HG02798 (cell line): ENCODE data around the gene SERTAD2.

Experiments
- ATAC-seq: cut with Tn5 transposase; IDR thresholded peaks from one replicate; pipeline ENCODE4 v1.9.1; 2021; ENCODE audit warnings: mild to moderate bottlenecking; ENCODE audit not compliant: unreplicated experiment, poor library complexity

Gene SERTAD2

DNA sequence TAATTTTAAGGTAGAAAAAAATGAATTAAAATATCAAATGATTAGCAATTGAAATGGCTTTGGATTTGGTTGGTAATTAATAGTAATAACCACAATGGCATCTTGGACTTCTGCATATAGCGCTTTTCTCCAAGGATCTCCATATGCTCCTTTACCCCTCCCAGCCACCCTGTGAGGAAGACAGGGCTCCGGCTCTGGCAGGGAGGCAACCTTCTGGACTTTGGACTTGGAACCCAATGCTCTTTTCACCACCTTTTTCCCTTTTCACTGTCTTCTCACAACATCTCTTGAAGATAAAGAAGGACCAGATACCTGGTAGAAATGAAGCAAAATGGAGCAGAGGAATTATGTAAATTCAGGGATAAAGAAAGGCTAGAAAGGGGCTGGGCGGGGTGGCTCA is 23.8 kb upstream of the SERTAD2 start:
- ATAC-seq = no peak

DNA sequence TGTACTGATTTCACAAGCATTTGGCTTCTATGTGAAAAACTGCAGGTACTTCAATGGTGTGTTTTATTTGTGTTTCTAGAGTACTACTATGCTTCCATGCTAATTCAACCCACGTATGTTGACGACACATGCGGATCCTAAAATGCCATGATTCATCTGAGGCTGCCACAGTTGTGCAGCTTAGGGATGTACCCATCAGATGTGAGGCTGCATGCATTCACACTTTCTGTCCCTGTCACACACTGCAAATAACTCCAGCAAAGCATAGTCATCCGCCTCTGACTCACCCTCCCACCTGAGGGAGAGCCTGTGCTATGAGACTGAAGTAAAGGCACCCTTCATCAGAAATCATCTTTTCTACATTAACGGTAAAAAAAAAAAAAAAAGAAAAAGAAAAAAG is 22.1 kb upstream of the SERTAD2 start:
- ATAC-seq = peak; percentile 75

DNA sequence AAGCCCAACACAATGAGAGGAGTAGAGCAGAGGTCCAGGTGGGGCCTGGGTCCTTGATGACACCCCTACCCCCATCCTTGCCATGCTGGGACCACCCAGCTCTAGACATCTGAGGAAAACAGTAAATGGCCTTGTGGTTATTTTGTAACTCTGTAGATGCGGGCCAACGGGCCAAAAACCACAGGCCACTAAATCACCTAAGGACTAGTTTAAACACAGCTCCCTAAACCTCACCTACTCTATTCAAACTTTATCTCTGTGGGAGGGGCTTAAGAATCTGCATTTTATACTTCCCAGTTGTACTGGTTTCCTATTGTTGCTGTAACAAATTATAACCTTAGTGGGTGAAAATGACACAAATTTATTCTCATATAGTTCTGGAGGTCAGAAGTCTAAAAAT is 19.0 kb upstream of the SERTAD2 start:
- ATAC-seq = no peak

DNA sequence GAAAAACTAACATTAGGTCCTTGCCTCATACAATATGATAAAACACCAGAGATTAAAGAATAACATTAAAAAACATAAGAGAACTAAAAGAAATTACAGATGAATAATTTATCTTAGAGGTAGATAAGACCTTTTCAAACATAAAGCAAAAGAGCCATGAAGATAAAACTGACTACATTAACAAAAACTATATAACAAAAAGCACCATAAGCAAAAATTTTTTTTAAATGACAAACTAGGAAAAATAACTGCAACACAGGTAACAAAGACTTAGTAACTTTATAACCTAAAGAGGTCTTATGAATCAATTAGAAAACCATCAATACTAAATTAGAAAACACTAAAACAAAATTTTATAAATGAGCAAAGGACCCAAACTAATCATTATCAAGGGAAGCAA is 16.3 kb upstream of the SERTAD2 start:
- ATAC-seq = no peak

DNA sequence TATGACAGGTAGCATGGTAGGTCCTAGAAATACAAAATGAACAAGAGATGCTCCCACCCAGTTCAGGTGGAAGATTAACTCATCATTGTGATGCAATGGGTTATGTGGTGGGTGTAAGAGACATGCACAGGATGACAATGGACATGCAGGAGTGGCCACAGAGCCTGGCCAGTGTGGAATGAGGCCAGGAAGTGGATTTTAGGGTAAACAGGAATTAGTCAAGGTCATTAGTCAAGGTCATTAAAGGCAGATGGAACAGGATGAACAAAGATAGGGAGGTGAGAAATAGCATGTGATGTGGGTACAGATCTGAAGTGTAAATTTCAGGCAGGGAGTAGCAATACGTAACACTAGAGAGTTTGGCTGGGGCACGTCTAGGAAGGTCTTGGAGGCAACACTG is 15.6 kb upstream of the SERTAD2 start:
- ATAC-seq = no peak

DNA sequence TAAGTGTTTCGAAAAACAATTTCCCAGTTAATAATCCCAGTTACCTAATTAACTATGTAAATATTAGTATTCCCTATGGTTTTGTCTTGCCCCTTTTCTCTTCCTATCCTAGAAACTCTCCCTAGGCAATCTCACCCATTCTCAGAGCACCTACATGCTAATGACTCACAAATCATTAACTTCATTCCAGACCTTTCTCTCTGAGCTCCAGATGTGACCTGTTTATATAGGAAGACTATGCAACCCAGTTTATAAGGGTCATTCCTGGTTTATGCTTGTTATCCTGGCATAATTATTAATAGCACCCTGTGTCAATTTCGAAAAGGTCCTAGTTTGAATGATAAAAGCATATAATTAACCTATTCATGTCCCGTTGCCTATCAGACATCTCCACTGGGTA is 14.8 kb upstream of the SERTAD2 start:
- ATAC-seq = no peak

DNA sequence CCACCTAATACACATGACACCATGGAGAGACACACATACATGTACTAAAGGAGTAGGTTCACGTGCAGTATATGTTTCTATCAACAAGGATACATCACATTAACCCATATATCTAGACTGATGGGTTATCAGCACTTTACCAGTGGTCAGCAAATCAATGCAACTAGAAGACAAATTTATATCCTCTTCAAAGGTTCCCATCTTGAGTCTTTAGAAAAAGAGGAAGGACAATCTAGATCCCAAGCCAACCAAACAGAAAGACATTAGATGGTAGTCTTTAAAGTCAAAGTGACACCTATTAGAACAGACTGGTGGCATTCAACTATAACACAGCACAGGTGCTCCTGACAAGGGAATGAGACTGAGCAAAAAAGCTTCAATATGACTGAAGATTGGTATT is 13.8 kb upstream of the SERTAD2 start:
- ATAC-seq = no peak

DNA sequence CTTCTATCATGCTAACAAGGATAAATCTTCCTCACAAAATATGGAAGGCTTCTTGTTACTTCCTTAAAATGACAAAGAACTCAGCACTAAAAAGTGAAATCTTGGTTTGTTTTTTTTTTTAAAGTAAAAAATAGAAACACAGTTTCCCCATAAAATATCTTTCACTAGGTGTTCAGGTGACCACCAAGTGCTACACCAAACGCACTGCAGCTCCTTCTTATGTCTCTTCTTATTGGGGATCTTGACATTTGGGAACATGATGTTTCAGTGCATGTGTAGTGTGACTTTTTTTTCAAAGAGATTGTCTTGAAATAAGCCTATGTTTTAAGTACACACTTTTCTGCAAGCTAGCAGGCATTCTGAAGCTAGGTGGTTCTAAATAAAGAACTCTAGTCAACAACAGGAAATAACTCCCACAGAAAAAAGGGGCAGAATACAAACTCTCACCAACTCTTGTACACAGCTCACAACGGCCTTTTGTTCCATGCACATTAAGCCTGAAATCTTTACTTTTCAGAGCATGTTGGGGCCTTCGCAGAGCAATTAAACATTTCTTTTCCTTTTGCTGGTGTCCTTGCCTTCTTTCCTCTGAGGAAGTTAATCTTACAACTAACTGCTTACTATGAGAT is 13.2 kb upstream of the SERTAD2 start:
- ATAC-seq = peak; percentile 70

DNA sequence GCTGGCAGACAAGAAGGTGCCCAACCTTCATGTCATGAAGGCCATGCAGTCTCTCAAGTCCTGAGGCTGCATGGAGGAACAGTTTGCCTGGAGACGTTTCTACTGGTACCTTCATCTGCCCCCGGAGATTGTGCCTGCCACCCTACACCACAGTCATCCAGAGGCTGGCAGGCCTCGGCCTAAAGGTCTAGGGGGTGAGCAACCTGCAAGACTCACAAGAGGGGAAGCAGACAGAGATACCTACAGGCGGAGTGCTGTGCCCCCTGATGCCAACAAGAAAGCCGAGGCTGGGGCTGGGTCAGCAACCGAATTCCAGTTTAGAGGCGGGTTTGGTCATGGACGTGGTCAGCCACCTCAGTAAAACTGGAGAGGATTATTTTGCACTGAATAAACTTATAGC is 12.0 kb upstream of the SERTAD2 start:
- ATAC-seq = no peak

DNA sequence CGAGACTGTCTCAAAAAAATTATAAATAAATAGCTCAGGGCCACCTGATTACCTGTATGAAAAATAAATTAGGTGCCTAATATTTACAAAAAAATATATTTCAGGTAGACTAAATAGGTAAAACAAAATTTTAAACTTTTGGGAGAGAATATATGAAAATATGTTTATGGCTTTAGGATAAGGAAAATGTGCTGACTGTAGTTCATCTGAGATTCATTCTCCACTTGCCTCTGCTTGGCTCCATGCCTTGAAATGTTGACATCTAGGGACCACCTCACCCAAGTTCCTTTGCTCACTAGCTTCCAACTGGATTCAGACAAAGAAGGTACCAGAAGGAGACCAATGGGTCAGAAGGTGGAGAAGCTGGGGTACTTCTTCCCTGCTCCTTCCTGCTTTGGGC is 9.7 kb upstream of the SERTAD2 start:
- ATAC-seq = no peak

DNA sequence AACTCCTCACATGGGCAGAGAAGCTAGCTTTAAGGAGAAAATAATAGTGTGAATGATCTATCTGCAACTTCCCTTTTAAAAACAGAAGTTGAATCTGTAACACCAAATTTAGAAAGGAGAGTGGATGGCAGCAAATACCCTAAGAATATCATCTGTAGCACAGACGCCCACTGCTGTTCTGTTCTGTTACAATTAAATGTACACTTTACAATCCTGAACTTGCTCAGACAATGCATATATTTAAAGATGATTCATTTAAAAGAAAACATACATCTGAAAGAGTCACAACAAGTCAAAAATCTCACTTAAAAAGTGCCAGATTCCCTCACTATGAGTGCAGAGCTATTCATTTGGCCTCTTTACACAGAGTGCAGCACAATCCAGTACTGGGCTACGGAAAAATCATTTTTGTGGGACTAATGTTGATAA is 8.0 kb upstream of the SERTAD2 start:
- ATAC-seq = peak; percentile 39

DNA sequence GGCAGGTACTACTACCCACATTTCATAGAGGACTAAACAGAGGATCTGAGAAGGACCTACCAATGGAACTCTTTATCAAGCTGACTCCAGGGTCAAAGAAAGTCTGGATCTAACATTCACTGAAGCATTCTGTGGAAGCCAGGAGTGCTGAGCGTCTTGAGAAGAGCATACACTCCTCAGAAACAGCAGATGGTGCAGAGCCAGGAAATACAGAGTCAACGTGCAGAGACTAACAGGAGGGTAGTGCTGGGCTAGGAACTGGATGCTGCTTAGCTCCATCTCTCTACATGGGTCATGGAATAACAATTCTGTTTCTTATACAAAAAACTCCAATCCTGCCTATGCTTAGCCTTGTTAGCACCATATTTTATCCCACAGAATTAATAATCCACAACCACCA is 5.5 kb upstream of the SERTAD2 start:
- ATAC-seq = no peak

DNA sequence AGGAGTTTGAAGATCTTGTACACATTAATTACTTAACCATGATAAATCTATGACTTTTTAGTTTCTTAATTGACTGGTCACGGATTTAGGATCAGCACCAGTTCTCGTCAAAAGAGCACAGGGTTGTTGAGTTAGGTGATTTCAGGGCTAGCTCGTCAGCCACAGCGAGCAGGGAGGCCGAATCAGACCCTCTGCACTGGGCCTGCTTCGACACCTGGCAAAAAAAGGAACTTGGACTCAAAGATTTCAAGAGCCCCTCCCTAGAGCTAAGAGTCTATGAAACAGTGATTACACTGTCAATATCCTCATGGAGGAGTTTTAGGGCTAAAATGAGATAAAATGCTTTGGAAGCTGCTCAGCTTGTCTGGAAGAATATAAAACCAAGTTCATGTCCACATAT is 4.6 kb upstream of the SERTAD2 start:
- no peak for ATAC-seq

DNA sequence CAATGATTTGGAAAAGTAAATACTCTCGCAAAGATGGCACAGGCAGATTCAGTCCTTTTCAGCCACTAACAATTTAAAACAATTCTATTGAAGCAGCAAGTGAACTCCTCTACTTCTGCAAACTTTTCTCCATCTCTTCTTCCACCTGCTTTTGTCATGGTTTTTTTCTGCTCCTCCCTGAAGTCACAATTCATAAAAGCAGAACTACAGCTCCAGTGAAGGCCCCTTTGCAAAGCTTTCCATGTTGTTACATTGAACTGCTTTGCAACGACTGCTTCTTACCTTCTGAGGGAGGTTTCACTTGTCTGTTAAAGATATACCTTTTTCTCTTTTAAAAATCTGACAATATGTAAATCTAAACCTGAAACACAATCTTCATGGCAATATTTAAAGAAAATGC is 3.7 kb upstream of the SERTAD2 start:
- ATAC-seq = no peak

DNA sequence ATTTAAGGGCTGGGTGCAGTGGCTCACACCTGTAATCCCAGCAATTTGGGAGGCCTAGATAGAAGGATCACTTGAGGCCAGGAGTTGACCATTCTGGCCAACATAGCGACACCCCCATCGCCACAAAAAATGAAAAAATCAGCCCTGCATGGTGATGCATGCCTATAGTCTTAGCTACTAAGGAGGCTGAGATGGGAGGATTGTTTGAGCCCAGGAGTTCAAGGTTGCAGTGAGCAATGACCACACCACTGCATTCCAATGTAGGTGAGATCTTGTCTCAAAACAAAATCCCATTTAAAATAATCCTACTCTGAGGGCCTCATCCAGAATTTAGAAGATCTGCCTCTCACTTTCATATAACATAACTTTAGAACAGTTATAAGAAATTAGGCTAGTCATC is 2.7 kb upstream of the SERTAD2 start:
- ATAC-seq = no peak

DNA sequence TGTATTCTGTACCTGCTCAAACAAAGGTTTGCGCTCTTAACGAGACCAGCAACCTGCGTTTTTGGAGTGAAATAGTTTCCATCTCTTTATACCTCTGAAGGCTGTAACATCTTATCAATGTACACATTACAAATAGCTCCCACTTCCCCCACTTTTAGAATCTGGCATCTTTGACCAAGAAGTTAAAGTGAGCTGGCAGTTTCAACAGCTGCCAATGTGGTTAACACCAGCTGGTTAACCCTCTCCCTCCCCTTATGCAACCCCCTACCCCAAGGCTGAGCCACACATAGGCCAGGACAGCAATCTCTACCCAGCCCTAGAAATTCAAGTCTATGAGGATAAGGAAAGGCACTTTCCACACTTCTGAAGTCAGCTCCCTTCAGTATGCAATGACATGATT is 2.2 kb upstream of the SERTAD2 start:
- no peak for ATAC-seq

DNA sequence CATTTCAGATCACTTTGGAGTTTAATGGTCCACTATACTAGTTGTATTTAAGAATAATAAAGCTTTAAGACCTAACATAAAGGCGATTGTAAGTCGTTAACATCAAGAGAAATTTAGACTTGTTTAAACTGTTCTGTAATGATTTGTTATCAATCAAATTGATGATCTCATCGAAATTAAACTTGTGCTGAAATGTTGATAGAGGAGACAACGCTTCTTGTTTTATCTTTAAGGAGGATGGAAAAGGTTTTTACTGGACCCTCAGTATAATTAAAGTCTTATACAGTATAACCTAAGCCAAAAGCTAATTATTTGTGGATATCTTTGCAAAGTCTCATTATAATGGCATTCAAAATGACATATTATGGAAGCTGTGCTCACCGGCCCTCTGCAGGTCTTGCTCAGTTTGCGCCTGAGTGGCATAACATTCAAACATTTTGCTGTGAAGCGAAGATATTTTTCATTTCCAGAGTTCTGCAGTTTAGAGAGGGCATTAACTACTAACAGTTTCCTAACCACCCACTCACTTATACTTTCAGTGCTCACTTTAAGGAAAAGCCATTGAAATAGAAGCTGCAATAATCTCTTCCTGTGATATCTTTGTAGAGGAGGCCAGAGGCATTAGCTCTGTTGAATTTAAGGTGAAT is 1.4 kb upstream of the SERTAD2 start:
- ATAC-seq = no peak

DNA sequence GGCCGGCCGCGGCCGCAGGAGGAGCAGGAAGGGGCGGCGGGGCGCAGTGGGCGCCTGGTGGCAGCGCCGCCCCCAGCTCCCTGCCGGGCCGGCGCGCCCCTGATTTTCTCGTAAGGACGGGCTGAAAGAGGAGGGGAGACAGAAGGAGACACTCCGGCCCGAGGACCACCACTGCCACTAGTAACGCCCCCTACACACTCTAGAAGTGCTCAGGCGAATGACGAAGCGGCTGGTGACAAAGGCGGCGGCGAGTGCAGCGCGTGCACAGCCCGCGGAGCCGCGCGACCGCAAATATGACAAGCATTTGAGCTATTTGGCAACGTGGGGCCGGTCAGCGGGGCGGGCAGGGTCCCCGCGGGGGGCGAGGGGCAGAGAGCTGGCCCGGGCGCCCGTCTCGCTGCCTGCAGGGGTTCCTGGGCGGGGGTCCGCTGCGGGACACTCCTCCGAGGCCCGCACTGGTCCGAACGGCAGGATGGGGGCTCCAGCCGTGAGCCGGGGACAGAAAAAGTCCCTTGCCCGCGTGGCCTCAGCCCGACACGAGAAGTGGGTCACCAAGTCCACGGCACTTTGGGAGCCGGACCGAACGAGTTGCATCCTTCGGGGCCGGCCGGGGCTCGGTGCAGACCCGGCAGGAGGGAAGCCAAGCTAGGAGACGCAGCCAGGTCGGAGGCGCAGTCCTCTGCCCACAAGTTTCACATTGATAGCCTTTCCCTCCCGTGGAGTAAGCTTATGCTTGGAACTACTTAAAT is 524 bp upstream of the SERTAD2 start:
- ATAC-seq = peak; percentile 43

DNA sequence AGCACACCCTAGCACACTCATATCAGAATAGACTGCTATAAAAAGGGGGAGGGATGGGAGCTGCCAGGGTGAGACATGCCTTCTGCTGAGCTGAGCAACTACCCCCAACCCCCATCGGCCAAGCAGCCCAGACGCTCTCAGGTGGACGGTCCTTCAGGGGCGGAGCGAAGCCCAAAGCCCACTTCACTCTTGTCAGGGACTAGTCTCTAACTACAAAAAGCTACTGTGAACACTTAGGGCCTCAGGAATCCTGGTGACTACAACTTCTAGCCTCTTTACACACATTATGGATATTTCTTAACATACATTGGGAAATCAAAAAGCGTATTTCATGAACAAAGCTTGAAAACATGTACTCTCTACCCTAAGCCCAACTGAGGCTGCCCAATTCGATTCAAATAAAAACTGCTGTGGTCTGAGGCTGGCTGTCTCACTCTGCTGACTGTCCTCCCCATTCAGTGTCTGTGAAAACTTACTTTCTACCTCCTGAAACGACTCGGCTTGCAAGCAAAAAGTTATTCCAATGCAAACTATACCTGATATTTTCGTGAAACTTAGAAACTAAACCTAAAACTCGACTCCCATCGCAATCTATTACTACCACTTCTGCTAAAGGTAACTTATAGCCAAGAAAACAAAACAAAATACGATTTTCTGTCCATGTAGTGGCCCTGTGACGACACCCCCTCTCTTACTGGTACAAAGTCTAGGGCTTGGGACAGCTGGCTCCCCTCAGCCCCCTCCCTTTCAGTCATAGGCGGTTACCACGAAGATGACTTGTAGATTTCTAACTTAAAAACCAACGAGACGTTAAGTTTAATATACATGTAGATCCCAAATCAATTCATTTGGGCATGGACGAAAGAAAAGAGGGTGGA is 1.2 kb downstream of the SERTAD2 start:
- ATAC-seq = no peak

DNA sequence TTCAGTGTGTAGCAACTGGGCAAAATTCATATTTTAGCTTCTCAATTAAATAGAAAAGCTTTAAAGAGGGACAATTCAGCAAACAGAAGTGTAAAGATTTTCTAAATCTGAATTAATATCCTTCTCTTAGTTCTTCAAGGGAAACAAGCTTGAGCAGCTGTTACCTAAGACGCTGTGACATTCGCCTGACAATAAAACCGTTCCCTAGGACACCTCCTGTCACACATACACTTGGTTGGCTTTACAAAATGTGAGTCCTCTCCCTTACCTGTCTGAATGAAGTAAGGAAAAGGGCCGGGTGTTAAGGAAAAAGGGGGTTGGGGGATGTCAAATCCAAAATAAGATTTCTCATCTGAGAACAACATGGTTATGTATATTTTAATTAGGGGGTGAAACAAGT is 2.1 kb downstream of the SERTAD2 start:
- ATAC-seq = no peak
